SHP77 treated with DMSO at 0.1 percent for 48 hours (cell line): ENCODE results near the gene UNG.

Source experiments
- DNase-seq: peaks from one replicate; lab custom pipeline; 2025; lab: John Stamatoyannopoulos, UW

Gene UNG

DNA sequence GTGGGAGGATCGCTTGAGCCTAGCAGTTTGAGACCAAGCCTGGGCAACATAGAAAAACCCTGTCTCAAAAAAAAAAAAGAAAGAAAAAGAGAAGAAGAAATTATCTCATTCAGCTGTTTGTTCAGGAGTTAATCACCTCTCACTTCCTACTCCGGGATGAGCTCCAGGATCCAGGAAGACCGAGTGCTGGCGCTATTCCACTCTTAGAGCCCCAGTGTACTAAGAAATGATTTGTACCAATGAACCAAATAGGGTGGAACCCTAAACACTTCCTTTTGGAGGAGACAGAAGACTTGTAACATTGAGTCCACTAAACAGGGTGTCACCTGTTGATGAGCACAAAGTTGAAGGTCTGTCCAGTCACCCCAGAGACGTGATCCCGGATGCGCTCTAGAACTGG lies 7.7 kb upstream of the UNG start:
- DNase-seq: no peak

DNA sequence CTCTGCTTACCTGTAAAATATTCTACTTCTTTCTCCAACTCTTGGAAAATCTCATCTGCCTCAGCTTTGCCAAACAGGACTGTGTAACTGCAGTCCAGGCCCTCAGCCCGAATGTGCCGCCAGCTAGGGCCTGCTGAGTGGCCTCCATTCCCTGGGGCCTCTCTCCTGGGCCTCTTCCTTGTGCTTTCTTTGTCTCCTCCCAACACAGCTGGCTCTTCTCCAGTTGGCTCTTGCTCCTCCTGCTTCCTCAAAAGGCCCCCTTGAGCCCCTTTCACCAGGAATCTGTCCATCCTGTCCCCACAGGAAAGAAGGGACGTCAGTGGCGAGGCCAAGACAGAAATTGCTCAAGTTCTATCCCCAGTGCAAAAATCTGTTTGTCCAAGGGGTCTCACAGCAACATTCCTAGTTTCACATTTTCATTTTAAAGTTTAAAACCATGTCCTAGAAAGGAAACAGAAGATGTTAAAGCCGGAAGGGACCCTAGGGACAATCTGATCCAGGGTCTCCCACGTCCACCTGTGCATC lies 4.8 kb upstream of the UNG start:
- no peak for DNase-seq

GRCh38 chr12:109093022-109093918 lies 4.1 kb upstream of the UNG start, which contains the start of gene ALKBH2:
TSS of gene ALKBH2 (minus strand) at chr12:109093472. CDS start at chr12:109092786, 686 bp downstream.
- peak; percentile 81 for DNase-seq

DNA sequence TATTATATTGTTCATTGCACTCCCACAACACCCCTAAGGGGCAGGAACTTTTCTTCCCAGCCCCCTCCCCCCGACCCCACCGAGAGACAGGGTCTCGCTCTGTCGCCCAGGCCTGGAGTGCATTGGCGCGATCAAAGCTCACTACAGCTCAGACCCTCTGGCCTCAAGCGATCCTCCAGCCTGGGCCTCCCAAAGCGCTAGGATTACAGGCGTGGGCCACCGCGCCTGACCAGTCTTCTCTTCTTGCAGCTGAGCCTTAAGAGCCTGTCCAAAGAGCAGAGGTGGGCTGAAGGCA lies 310 bp upstream of the UNG start:
- DNase-seq: no peak

DNA sequence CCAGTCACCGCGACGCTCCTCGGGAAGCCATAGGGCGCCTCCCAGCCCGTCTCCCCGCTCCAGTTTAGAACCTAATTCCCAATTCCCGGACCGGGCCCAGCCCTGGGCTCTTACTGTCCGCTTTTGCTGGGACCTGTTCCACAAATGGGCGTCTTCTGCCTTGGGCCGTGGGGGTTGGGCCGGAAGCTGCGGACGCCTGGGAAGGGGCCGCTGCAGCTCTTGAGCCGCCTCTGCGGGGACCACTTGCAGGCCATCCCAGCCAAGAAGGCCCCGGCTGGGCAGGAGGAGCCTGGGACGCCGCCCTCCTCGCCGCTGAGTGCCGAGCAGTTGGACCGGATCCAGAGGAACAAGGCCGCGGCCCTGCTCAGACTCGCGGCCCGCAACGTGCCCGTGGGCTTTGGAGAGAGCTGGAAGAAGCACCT lies 797 bp downstream of the UNG start:
- DNase-seq: no peak

- DNase-seq: no peak
Measured at GRCh38 chr12:109098651-109099050, 1.3 kb downstream of the UNG start.

GRCh38 chr12:109099431-109100020 lies 2.1 kb downstream of the UNG start:
- no peak for DNase-seq

- no peak for DNase-seq
Measured at GRCh38 chr12:109100741-109101140, 3.3 kb downstream of the UNG start.

GRCh38 chr12:109102491-109102890 lies 5.1 kb downstream of the UNG start:
- no peak for DNase-seq

DNA sequence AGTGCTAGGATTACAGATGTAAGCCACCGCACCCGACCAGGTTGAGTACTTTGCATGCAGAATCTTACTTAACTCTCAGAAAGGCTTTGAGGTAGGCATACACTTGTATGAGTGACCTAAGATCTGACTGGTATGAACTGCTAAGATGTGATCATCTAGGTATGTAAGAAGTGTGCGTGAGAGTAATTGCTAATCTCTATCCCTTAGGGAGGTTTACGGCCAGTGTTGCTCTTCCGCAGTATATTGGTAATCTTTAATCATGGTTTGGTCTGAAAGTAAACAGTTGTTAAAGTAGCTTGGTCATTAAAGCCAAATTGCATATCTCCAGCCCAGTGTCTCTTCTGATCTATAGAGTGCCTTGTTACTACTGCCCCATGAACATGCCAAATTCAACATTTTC lies 7.8 kb downstream of the UNG start:
- DNase-seq: no peak

DNA sequence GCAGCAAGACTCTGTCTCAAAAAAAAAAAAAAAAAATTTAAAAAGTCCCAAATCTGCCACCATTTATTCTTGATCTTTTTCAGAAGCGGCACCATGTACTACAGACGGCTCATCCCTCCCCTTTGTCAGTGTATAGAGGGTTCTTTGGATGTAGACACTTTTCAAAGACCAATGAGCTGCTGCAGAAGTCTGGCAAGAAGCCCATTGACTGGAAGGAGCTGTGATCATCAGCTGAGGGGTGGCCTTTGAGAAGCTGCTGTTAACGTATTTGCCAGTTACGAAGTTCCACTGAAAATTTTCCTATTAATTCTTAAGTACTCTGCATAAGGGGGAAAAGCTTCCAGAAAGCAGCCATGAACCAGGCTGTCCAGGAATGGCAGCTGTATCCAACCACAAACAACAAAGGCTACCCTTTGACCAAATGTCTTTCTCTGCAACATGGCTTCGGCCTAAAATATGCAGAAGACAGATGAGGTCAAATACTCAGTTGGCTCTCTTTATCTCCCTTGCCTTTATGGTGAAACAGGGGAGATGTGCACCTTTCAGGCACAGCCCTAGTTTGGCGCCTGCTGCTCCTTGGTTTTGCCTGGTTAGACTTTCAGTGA lies 12.5 kb downstream of the UNG start:
- DNase-seq: no peak

DNA sequence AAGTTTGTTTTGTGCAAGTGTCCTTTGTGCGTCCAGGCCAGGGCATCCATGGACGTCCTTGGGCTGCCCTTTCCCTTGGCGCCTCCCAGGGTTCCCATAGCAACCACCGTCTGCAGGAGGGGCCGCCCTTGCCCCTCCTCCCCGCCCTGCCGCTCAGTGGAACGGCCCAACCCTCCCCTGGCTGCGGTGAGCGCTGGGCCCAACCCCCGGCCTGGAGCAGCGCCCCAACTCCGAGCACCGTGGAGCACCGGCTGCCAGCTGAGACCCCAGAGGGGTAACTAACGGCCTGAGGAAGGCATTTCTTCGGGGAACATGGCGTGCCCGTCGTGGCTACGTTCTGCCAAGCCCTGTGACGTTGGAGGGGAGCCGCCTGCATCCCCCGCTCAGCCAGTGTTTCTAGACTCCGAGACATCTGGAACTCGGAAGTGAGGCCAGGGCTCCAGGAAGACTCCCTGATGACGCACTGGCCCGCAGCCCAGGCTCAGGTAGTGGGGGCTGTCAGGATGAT lies 13.6 kb downstream of the UNG start:
- peak; percentile 82 for DNase-seq

GRCh38 chr12:109112720-109113465 lies 15.5 kb downstream of the UNG start:
- DNase-seq: no peak

DNA sequence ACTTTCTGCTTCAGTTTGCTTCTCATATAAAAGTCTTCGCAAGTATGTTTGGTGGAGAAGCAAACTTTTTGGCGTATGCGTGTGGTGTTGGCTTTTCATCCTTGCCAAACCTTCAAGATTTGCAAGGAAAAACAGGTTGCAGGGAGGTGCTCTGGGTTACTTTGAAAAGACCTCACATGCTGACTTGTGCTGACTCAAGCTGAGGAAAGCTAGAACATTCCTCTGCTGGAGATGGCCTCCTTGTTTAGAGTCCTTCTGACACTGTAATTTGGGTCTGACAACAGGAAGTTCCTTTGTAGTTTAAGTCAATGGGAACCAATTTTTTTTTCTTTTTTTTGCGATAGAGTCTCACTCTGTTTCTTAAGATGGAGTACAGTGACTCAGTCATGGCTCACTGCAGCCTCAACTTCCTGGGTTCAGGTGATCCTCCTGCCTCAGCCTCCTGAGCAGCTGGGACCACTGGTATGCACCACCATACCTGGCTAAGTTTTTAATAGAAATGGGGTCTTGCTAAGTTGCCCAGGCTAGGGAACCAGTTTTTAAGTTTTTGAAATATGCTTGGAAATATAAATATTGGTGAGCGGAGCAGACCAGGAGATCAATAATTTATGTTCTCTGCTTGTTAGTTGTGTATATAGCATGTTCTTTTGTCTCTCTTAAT lies 16.4 kb downstream of the UNG start:
- no peak for DNase-seq

GRCh38 chr12:109114644-109115043 lies 17.2 kb downstream of the UNG start:
- DNase-seq: no peak

DNA sequence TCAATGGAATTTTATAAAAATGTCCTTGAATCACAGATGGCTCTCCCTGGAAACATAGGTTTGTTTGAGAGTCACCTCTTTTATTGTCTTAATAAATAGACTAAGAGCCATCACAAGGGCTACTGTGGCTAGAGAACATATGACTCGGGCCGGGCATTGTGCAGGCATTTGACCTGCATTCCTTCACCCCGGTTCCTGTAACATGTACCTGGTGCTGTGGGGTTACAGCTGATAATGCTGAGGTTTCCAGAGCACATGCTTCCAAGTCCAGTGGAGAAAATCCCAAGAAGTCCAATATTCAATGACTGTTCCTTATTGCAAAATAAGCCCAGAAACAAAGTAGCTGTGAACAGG lies 18.0 kb downstream of the UNG start:
- DNase-seq: no peak

DNA sequence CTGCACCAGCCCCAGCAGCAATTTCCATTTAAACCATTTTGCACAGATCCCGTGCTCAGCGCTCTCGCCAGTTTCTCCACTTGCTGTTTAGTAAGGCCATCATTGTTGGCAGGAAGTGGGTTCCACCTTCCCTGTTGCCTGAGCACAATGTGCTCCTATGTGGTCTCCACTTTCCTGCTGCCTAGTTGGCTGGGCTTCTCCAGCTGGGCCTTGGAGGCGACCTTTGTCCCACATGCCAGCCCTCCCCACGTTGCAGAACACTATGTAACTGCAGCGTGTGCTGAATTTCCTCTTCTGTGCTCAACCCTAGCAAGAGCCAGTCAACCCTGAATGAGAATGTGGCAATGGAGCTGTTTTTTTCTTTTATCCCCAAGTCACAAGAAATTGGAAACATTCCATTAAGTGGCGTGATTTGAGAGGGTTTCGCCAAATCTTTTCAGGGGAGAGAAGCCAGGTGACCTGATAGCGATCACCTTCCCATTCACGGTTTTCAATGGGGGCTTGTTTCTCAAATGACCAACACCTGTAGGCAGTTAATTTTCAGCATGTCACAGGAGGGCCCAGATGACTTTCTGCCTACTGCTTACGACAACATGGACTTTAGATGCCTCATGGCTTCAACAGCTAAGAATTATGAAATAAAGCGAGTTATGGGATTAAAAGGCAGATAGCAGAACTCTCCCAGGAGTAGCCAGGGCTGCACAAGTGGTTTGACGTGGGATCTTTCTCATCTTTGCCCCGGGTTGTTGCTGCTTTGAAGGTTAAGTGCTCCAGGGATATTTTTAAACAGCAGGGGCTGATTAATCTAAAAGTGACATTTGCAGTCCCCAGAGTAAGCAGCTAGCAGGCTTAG lies 18.6 kb downstream of the UNG start, which contains the start of gene ACACB:
ACACB (plus strand) TSS at position 830 of the 853 bp plus-strand sequence. CDS start 22,819 bp downstream, outside the sequence.
- DNase-seq: no peak

GRCh38 chr12:109116611-109116949 lies 19.2 kb downstream of the UNG start:
- DNase-seq: no peak

DNA sequence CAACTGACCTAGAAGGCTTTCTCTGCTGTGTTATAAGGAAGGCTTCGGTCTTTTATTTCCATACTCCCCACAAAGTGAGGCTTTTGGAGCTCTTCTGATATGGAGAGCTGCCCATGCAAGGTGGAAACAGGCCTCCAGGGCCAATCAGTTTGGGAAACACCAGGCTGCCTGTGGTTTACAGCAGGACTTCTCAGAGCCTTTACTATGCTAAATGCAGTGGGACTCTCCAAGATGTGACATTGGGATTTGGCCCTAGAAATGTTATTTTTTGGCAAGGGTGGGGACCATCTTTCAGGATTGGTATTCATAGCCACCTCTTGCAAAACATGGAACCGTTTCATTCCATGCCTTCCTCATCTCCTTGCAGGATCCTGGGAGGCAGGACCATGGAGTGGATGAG lies 22.7 kb downstream of the UNG start:
- no peak for DNase-seq

DNA sequence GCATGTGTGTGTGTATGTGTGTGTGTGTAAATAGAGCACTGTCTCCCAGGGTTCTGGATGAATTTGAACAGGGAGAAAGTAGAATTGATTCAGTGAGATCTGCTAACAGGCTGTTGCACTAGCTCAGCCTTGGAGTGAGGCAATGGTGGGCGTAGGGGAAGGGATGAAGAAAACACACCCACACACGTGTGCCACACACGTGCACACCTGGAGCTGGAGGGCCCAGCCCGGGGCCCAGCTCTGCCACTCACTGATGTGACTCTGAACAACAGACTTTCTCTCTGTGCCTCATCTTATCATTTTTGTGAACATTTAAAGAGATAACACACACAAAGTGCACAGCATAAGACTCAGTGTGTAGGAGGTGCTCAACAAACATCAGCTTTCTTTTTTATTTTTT lies 23.2 kb downstream of the UNG start:
- DNase-seq: no peak
